HCT116 (cell line): ENCODE data around the gene LDLRAD4. TPM values are rescaled to one million over a fixed set of nuclear protein-coding genes. Genes with fewer than 3 reads are reported as not detected.

Experiments
- ATAC-seq: fragments of 200-7000 bp; cut with Tn5 transposase; 2 replicates; pipeline ENCODE4 v1.9.1; 2020; ENCODE audit warnings: mild to moderate bottlenecking, moderate library complexity
- BruUV-seq: library from RNA; stranded (reverse); fragments of 400-500 nt; replicated peaks from 2 replicates; lab custom pipeline; 2021; lab: Mats Ljungman, UMichigan
- CTCF ChIA-PET: fragments of 300-600 bp; sonication (Branson Sonifier 250); formaldehyde crosslinking; loops from one replicate; lab custom pipeline; 2021; ENCODE audit warnings: antibody characterized with exemption; lab: Charles Lee
- POLR2A ChIA-PET: fragments of 300-600, 350-600 bp; sonication (Branson Sonifier 250); formaldehyde crosslinking; loops from one replicate; lab custom pipeline; 2021; ENCODE audit warnings: antibody characterized with exemption; lab: Charles Lee
- RAD21 ChIA-PET, 2 experiments: fragments of 300-600 bp; sonication (Branson Sonifier 250); formaldehyde crosslinking; loops; one replicate each; lab custom pipeline; 2023; ENCODE audit warnings: low total read pairs in 2 of 2; ENCODE audit not compliant: uncharacterized antibody in 2 of 2, unreplicated experiment in 2 of 2, low non-redundant PET in 1 of 2; lab: Charles Lee
- DNase-seq: peaks from one replicate; pipeline ENCODE4 v3.0.0-alpha.2; 2010; ENCODE audit warnings: low read depth, low spot score
- H2AFZ ChIP-seq: fragments of 200-600 bp; shearing (Covaris generic), sonication (generic); 2 replicates; pipeline ENCODE4 v1.6.1; 2017; ENCODE audit warnings: low read depth, mixed run types, mixed read lengths, antibody characterized with exemption, low read length; ENCODE audit not compliant: poor library complexity, severe bottlenecking
- H3K27ac ChIP-seq: 2 replicates; pipeline ENCODE4 v1.5.1; 2012; ENCODE audit warnings: low read depth, low read length
- H3K27me3 ChIP-seq: fragments of 200-600 bp; sonication (generic); 2 replicates; pipeline ENCODE4 v1.6.1; 2016; ENCODE audit warnings: mixed run types, low read length, mixed read lengths; ENCODE audit not compliant: insufficient read depth
- H3K36me3 ChIP-seq, 2 experiments: fragments of 200-500 bp in 1 of 2; fragments of 200-600 bp in 1 of 2; sonication (Bioruptor generic) in 1 of 2; sonication (generic) in 1 of 2; 2 replicates each; pipeline versions ENCODE4 v1.5.1 to v1.6.1; 2014 to 2016; ENCODE audit warnings: low read length in 2 of 2, inconsistent platforms in 1 of 2, mixed read lengths in 1 of 2, mixed run types in 1 of 2; ENCODE audit not compliant: insufficient read depth in 2 of 2, control insufficient read depth in 1 of 2
- H3K4me1 ChIP-seq, 2 experiments: fragments of 200-600 bp in 1 of 2; sonication (generic) in 1 of 2; 2 replicates each; pipeline versions ENCODE4 v1.5.1 to v1.6.1; 2012 to 2017; ENCODE audit warnings: low read length in 2 of 2, inconsistent platforms in 1 of 2, mild to moderate bottlenecking in 1 of 2, mixed read lengths in 1 of 2, mixed run types in 1 of 2, moderate library complexity in 1 of 2; ENCODE audit not compliant: insufficient read depth in 2 of 2, control insufficient read depth in 1 of 2
- H3K4me2 ChIP-seq: fragments of 200-600 bp; sonication (generic); 2 replicates; pipeline ENCODE4 v1.6.1; 2017; ENCODE audit warnings: mixed run types, low read length, mixed read lengths
- H3K4me3 ChIP-seq, 2 experiments: fragments of 200-600 bp in 1 of 2; sonication (generic) in 1 of 2; replicated peaks in 1 of 2; 2 replicates each; pipeline ENCODE4 v1.5.1; 2011 to 2016; ENCODE audit warnings: low read length in 2 of 2, control low read depth in 1 of 2, low read depth in 1 of 2, mild to moderate bottlenecking in 1 of 2, mixed read lengths in 1 of 2, mixed run types in 1 of 2
- H3K79me2 ChIP-seq: fragments of 200-600 bp; sonication (generic); 2 replicates; pipeline ENCODE4 v1.6.1; 2017; ENCODE audit warnings: mild to moderate bottlenecking, mixed run types, low read length, moderate library complexity, mixed read lengths; ENCODE audit not compliant: insufficient read depth
- H3K9ac ChIP-seq: fragments of 200-600 bp; sonication (generic); 2 replicates; pipeline ENCODE4 v1.6.1; 2016; ENCODE audit warnings: low read length, mixed read lengths
- H3K9me2 ChIP-seq: fragments of 200-600 bp; sonication (generic), shearing (Covaris generic); 2 replicates; pipeline ENCODE4 v1.6.1; 2017; ENCODE audit warnings: mixed run types, mild to moderate bottlenecking, moderate library complexity; ENCODE audit not compliant: insufficient read depth
- H3K9me3 ChIP-seq, 2 experiments: fragments of 200-500 bp in 1 of 2; fragments of 200-600 bp in 1 of 2; sonication (Bioruptor generic) in 1 of 2; sonication (generic) in 1 of 2; 2 replicates each; pipeline ENCODE4 v1.6.1; 2014 to 2017; ENCODE audit warnings: low read length in 2 of 2, mixed read lengths in 2 of 2, inconsistent platforms in 1 of 2, low read depth in 1 of 2, mild to moderate bottlenecking in 1 of 2, mixed run types in 1 of 2, moderate library complexity in 1 of 2; ENCODE audit not compliant: control insufficient read depth in 1 of 2, insufficient read depth in 1 of 2
- H4K20me1 ChIP-seq: fragments of 200-600 bp; sonication (generic), shearing (Covaris generic); 2 replicates; pipeline ENCODE4 v1.6.1; 2017; ENCODE audit warnings: mixed run types, mild to moderate bottlenecking, moderate library complexity; ENCODE audit not compliant: insufficient read depth
- CEBPB ChIP-seq: IDR thresholded peaks from 2 replicates; pipeline ENCODE4 v1.6.1; 2012; ENCODE audit warnings: low read depth
- EGR1 ChIP-seq: IDR thresholded peaks from 2 replicates; pipeline ENCODE4 v1.6.1; 2012; ENCODE audit warnings: low read depth
- ELF1 ChIP-seq: IDR thresholded peaks from 2 replicates; pipeline ENCODE4 v1.6.1; 2012; ENCODE audit warnings: low read depth, borderline replicate concordance
- EZH2 ChIP-seq: fragments of 200-600 bp; sonication (generic); IDR thresholded peaks from 2 replicates; pipeline ENCODE4 v1.6.1; 2017; ENCODE audit warnings: antibody characterized with exemption, mixed run types
- EZH2phosphoT487 ChIP-seq: fragments of 200-600 bp; IDR thresholded peaks from 2 replicates; pipeline ENCODE4 v1.6.1; 2018; ENCODE audit warnings: antibody characterized with exemption, borderline replicate concordance
- FOSL1 ChIP-seq: IDR thresholded peaks from 2 replicates; pipeline ENCODE4 v1.6.1; 2012; ENCODE audit warnings: low read depth
- JUND ChIP-seq: IDR thresholded peaks from 2 replicates; pipeline ENCODE4 v1.6.1; 2012
- POLR2A ChIP-seq: IDR thresholded peaks from 2 replicates; pipeline ENCODE4 v1.7.0; 2011; ENCODE audit warnings: borderline replicate concordance; ENCODE audit not compliant: insufficient read depth, insufficient read length; ENCODE audit errors: extremely low read depth
- POLR2AphosphoS5 ChIP-seq: IDR thresholded peaks from 2 replicates; pipeline ENCODE4 v1.6.1; 2011; ENCODE audit warnings: mild to moderate bottlenecking, low read depth, low read length, moderate library complexity
- SIN3A ChIP-seq: IDR thresholded peaks from 2 replicates; pipeline ENCODE4 v1.6.1; 2012; ENCODE audit warnings: low read depth
- SRF ChIP-seq: IDR thresholded peaks from 2 replicates; pipeline ENCODE4 v1.6.1; 2012; ENCODE audit warnings: low read depth
- TCF7L2 ChIP-seq: IDR thresholded peaks from 2 replicates; pipeline ENCODE4 v1.7.0; 2011; ENCODE audit warnings: borderline replicate concordance, inconsistent platforms; ENCODE audit not compliant: insufficient read depth, insufficient read length; ENCODE audit errors: extremely low read depth
- YY1 ChIP-seq: IDR thresholded peaks from 2 replicates; pipeline ENCODE4 v1.6.1; 2011; ENCODE audit warnings: low read length, low read depth, moderate library complexity, mild to moderate bottlenecking; ENCODE audit not compliant: insufficient replicate concordance; ENCODE audit errors: extremely low read depth
- ZNF274 ChIP-seq: fragments of 200-500 bp; sonication (Bioruptor generic); IDR thresholded peaks from 2 replicates; pipeline ENCODE4 v1.6.1; 2014; ENCODE audit warnings: mild to moderate bottlenecking, low read depth, low read length, inconsistent platforms
- intact Hi-C: fragments of 100-400 bp; cut with micrococcal nuclease; formaldehyde crosslinking; loops from 2 replicates; pipeline ENCODE4 v1.10.0; 2022
- total RNA-seq: library from RNA; stranded (reverse); gene quantifications from one replicate; pipeline ENCODE4 v1.2.1, GENCODE V29; 2021; ENCODE audit not compliant: unreplicated experiment
- TF ChIP-seq, protein P1 (sequence below), 3 experiments: fragments of 200-600 bp in 1 of 3; sonication (generic) in 1 of 3; IDR thresholded peaks in 2 of 3; conservative IDR thresholded peaks in 1 of 3; 2 replicates each; pipeline ENCODE4 v1.5.1; 2012 to 2017; ENCODE audit warnings: low read depth in 2 of 3, low read length in 2 of 3, antibody characterized with exemption in 1 of 3, borderline replicate concordance in 1 of 3, control low read depth in 1 of 3, mild to moderate bottlenecking in 1 of 3, mixed read lengths in 1 of 3, mixed run types in 1 of 3, moderate library complexity in 1 of 3; ENCODE audit not compliant: insufficient read depth in 1 of 3
- TF ChIP-seq, protein P2 (sequence below): IDR thresholded peaks from 2 replicates; pipeline ENCODE4 v1.6.1; 2011; ENCODE audit warnings: mild to moderate bottlenecking, low read length, moderate library complexity; ENCODE audit not compliant: insufficient replicate concordance; ENCODE audit errors: extremely low read depth

Gene LDLRAD4
- total RNA-seq, 1 experiment from 2014 or later = 1.2 TPM

DNA sequence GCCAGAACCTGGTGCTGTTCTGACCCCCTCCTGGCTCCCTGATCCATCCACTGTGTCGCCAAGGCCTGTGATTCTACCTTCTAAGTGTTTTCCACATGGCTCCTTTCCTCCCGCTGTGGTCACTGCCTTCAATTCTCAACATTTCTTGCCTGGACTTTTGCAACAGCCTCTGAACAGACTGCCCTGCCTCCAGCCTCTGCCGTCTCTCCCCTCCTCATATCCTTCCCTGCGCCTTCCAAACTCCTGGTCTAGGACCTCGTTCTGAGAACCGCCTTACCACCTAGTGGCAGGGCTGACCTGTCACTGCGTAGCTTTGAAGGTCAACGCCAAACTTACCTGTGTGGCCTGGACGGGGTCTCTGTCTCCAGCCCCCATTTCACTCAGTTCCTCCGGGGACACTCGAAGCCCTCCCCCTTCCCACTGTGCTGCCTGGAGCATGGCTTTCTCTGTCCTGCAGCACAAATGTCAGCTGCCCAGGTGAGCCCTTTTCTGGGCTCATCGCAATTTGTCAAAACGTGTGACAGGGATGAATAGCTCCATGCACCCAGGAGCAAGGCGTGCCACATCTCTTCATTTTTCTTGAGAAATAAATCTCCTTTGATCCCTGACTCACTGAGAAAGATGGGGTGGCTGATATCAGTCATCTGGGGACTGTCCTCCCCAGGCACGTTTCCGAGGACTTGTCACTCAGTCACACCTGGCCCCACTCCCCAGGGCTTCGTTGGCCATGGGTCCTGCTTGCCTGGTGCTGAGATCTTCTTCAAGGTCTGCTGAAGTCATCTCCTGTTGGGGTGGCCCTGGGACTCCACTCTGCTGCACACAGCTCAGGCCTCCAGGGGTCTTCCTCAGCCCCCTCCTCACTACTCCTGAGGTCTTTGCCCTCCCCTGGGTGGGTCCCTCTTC lies 46.7 kb downstream of the LDLRAD4 start:
- no peak overlapping the region for H3K27ac ChIP-seq
- H4K20me1 ChIP-seq = no peaks in the 10 kb centered on the region
- no peaks in the 10 kb centered on the region for H3K9me2 ChIP-seq
- H3K4me2 ChIP-seq = no peak overlapping the region
- TF ChIP-seq TCF7L2 (no peak), POLR2A (no peak), ZNF274 (no peak), YY1 (no peak)
- no peak for DNase-seq
- H3K9ac ChIP-seq = no peak overlapping the region
- H3K4me1 ChIP-seq = no peaks in the 10 kb centered on the region
- no peaks in the 10 kb centered on the region for H3K9me3 ChIP-seq
- H2AFZ ChIP-seq = no peak overlapping the region
- H3K4me3 ChIP-seq = no peak overlapping the region
- H3K79me2 ChIP-seq = no peaks in the 10 kb centered on the region
- peaks cover 10% of the 10 kb centered on the region; the same call in 1 of the 2 replicates for H3K27me3 ChIP-seq
- POLR2A ChIA-PET = no interaction called here
- RAD21 ChIA-PET = no interaction called here
- no peak for ATAC-seq
- no peaks in the 10 kb centered on the region for H3K36me3 ChIP-seq
- BruUV-seq = no TSS peak
- CTCF ChIA-PET = no interaction called here
- intact Hi-C loops = loop anchor here (10.0 kb wide), 1 partner anchor 50 kb away; no protein-coding TSS in a partner anchor

DNA sequence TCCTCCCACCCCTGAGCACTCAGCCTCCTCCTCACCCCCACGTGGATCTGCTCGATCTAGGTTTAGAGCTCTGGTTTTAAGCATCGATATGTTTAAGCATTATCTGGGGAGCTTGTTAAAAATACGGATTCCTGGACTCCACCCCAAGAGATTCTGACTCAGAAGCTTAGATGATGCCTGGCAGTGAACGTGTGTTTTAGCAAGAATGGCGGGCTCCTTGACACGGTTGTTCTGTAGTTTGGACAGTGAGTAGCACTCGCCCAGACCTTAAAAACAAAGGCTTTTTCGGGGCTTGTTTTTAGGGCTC lies 47.3 kb downstream of the LDLRAD4 start:
- Histone ChIP-seq H3K9ac (no peak overlapping the region), H3K79me2 (no peaks in the 10 kb centered on the region), H3K4me1 (no peaks in the 10 kb centered on the region), H2AFZ (no peak overlapping the region), H3K4me3 (no peak overlapping the region), H3K27me3 (peaks cover 6% of the 10 kb centered on the region; the same call in 1 of the 2 replicates), H3K9me2 (no peaks in the 10 kb centered on the region), H4K20me1 (no peaks in the 10 kb centered on the region), H3K9me3 (no peaks in the 10 kb centered on the region), H3K4me2 (no peak overlapping the region), H3K36me3 (no peaks in the 10 kb centered on the region), H3K27ac (no peak overlapping the region)
- BruUV-seq = no TSS peak
- intact Hi-C loops = loop anchor here (10.0 kb wide), 1 partner anchor 49 kb away; no protein-coding TSS in a partner anchor
- ATAC-seq (no peak), DNase-seq (no peak)
- RAD21 ChIA-PET = no interaction called here
- POLR2A ChIA-PET = no interaction called here
- CTCF ChIA-PET = no interaction called here
- TF ChIP-seq EZH2 (no peak), ELF1 (no peak), SRF (no peak), POLR2A (no peak), CEBPB (no peak), YY1 (no peak), JUND (no peak), POLR2AphosphoS5 (no peak), SIN3A (no peak), EGR1 (no peak), EZH2phosphoT487 (no peak), FOSL1 (no peak), TCF7L2 (no peak)
- TF ChIP-seq, protein P1, sequence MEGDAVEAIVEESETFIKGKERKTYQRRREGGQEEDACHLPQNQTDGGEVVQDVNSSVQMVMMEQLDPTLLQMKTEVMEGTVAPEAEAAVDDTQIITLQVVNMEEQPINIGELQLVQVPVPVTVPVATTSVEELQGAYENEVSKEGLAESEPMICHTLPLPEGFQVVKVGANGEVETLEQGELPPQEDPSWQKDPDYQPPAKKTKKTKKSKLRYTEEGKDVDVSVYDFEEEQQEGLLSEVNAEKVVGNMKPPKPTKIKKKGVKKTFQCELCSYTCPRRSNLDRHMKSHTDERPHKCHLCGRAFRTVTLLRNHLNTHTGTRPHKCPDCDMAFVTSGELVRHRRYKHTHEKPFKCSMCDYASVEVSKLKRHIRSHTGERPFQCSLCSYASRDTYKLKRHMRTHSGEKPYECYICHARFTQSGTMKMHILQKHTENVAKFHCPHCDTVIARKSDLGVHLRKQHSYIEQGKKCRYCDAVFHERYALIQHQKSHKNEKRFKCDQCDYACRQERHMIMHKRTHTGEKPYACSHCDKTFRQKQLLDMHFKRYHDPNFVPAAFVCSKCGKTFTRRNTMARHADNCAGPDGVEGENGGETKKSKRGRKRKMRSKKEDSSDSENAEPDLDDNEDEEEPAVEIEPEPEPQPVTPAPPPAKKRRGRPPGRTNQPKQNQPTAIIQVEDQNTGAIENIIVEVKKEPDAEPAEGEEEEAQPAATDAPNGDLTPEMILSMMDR (IDR thresholded peaks at IDR 0.05 in 2 of 3, conservative IDR thresholded peaks at IDR 0.05 in 1 of 3; ENCODE audit: borderline replicate concordance in 1 of 3, insufficient read depth in 1 of 3, low read depth in 2 of 3, low read length in 2 of 3) = no peak
- TF ChIP-seq, protein P2, sequence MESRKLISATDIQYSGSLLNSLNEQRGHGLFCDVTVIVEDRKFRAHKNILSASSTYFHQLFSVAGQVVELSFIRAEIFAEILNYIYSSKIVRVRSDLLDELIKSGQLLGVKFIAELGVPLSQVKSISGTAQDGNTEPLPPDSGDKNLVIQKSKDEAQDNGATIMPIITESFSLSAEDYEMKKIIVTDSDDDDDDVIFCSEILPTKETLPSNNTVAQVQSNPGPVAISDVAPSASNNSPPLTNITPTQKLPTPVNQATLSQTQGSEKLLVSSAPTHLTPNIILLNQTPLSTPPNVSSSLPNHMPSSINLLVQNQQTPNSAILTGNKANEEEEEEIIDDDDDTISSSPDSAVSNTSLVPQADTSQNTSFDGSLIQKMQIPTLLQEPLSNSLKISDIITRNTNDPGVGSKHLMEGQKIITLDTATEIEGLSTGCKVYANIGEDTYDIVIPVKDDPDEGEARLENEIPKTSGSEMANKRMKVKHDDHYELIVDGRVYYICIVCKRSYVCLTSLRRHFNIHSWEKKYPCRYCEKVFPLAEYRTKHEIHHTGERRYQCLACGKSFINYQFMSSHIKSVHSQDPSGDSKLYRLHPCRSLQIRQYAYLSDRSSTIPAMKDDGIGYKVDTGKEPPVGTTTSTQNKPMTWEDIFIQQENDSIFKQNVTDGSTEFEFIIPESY = no peak
